Measurements from ENCODE around the gene EHMT2.

GRCh38 chr6:31940256-31940664 lies 42.8 kb upstream of the EHMT2 start:
- no peak for TF ChIP-seq POLR2AphosphoS5 (IDR thresholded peaks at IDR 0.05; ENCODE audit: low read depth, low read length)
- no peak for TF ChIP-seq EZH2 (IDR thresholded peaks at IDR 0.05)

All from HCT116 (cell line).